Transverse colon (tissue), 4 donors: ENCODE measurements around the gene ARHGEF11. TPM values are rescaled to one million over a fixed set of nuclear protein-coding genes. Genes with fewer than 3 reads are reported as not detected.

Experiments
- DNase-seq: peaks from one replicate; pipeline ENCODE4 v3.0.0-alpha.2; 2019
- H3K27ac ChIP-seq, 4 donors: fragments of 200-600 bp; sonication (generic); 2 replicates each; pipeline ENCODE4 v1.5.1; 2016 to 2018; ENCODE audit warnings: inconsistent platforms in 4 of 4
- H3K27me3 ChIP-seq: fragments of 200-600 bp; sonication (generic); 2 replicates; pipeline ENCODE4 v1.5.1; 2017; ENCODE audit warnings: inconsistent platforms
- H3K36me3 ChIP-seq, 4 donors: fragments of 200-600 bp; sonication (generic); 2 replicates each; pipeline ENCODE4 v1.5.1; 2017 to 2019; ENCODE audit warnings: inconsistent platforms in 4 of 4
- H3K4me1 ChIP-seq, 4 donors: fragments of 200-600 bp; sonication (generic); 2 replicates each; pipeline ENCODE4 v1.5.1; 2017 to 2020; ENCODE audit warnings: inconsistent platforms in 4 of 4
- H3K4me3 ChIP-seq, 4 donors: fragments of 200-600 bp; sonication (generic); 1 replicate in 1 of 4; 2 replicates in 3 of 4; pipeline versions ENCODE4 v1.5.1 to v1.6.1; 2017 to 2019; ENCODE audit warnings: inconsistent platforms in 4 of 4
- H3K9me3 ChIP-seq, 2 donors: fragments of 200-600 bp; sonication (generic); 2 replicates each; pipeline ENCODE4 v1.5.1; 2017 to 2019; ENCODE audit warnings: inconsistent platforms in 2 of 2
- EP300 ChIP-seq: sonication (generic); formaldehyde crosslinking; IDR thresholded peaks from one replicate; pipeline ENCODE4 v1.6.1; 2017; ENCODE audit warnings: antibody characterized with exemption, low read depth
- POLR2A ChIP-seq: fragments of 450-650 bp; IDR thresholded peaks from one replicate; pipeline ENCODE4 v1.6.1; 2016; ENCODE audit warnings: antibody characterized with exemption, mild to moderate bottlenecking, moderate library complexity
- POLR2AphosphoS5 ChIP-seq, 3 donors: sonication (generic); formaldehyde crosslinking; IDR thresholded peaks; one replicate each; pipeline ENCODE4 v1.6.1; 2016; ENCODE audit warnings: antibody characterized with exemption in 3 of 3
- WGBS, 2 donors: methylation state at CpG; one replicate each; pipeline ENCODE4 v1.1.5; 2018; ENCODE audit warnings: low coverage in 1 of 2; 5-methylcytosine and 5-hydroxymethylcytosine counted together
- in situ Hi-C, 4 donors: fragments of 200-750 bp; cut with MboI; loops; one replicate each; pipeline versions ENCODE4 v1.15.0 to v1.15.1; 2017; ENCODE audit warnings: low sequenced_read_pairs in 3 of 4, low pct_ligation_motif_present in 1 of 4, low pct_unique_long_range_greater_than_20kb in 1 of 4
- intact Hi-C: fragments of 100-400 bp; cut with DNase I; formaldehyde crosslinking; loops from one replicate; pipeline ENCODE4 v1.15.1; 2023; ENCODE audit warnings: low total_unique reads
- total RNA-seq, 4 donors: library from RNA; depleted of rRNA; stranded (reverse); fragments of >200 nt; gene quantifications; one replicate each; pipeline ENCODE4 v1.1.0, GENCODE V29; 2016
- TF ChIP-seq, protein P1 (sequence below), 5 experiments: fragments of 200-600 bp in 3 of 5; fragments of 450-650 bp in 2 of 5; sonication (generic) in 3 of 5; IDR thresholded peaks; 1 replicate in 2 of 5; 2 replicates in 3 of 5; pipeline ENCODE4 v1.5.1; 2016 to 2017; ENCODE audit warnings: antibody characterized with exemption in 5 of 5, inconsistent platforms in 3 of 5, mild to moderate bottlenecking in 2 of 5, moderate library complexity in 1 of 5

Gene ARHGEF11
- total RNA-seq, 4 donors from 2014 or later: 52.6 to 82.8 (median 62.1) TPM

DNA sequence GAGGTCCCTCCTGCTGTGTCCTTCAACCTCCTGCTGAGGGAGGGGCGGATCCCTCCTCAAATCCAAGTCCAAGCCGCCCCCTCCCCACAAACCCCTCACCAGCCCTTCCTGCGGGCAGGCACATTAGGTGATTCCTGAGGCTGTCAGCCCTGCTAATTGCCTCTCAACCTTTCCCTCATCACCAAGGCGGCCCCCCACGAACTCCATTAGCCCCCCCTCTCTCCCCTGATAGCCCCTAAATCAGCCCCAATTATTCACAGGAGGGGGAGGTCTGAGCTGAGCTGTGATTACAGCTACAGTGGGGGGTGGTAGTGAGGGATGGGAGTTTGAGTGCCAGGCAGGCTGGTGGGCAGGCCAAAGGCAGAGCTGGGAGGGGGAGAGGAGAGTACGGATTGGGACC is 157.8 kb downstream of the ARHGEF11 start:
- Histone ChIP-seq H3K27ac (no peak overlapping the region), H3K4me3 (no peak overlapping the region), H3K36me3 (no peaks in the 10 kb centered on the region), H3K4me1 (peaks cover 2 to 8% (median 7%) of the 10 kb centered on the region in 4 donors), H3K9me3 (no peaks in the 10 kb centered on the region), H3K27me3 (peaks cover 40% of the 10 kb centered on the region)
- 29% methylated on average over 6 of the region's 6 CpGs; no CpG with 5 or more reads in 1 of the 2 donors for WGBS, 2 donors
- no peak for DNase-seq
- in situ Hi-C loops: no loop called here
- TF ChIP-seq, protein P1, sequence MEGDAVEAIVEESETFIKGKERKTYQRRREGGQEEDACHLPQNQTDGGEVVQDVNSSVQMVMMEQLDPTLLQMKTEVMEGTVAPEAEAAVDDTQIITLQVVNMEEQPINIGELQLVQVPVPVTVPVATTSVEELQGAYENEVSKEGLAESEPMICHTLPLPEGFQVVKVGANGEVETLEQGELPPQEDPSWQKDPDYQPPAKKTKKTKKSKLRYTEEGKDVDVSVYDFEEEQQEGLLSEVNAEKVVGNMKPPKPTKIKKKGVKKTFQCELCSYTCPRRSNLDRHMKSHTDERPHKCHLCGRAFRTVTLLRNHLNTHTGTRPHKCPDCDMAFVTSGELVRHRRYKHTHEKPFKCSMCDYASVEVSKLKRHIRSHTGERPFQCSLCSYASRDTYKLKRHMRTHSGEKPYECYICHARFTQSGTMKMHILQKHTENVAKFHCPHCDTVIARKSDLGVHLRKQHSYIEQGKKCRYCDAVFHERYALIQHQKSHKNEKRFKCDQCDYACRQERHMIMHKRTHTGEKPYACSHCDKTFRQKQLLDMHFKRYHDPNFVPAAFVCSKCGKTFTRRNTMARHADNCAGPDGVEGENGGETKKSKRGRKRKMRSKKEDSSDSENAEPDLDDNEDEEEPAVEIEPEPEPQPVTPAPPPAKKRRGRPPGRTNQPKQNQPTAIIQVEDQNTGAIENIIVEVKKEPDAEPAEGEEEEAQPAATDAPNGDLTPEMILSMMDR (IDR thresholded peaks at IDR 0.05): no peak
- TF ChIP-seq POLR2A (no peak), POLR2AphosphoS5 (IDR thresholded peaks at IDR 0.05) (no peak), EP300 (no peak)
- intact Hi-C loops: no loop called here

- no peak for DNase-seq
- WGBS, 2 donors: 27 to 86% methylated on average over 1 to 3 of the region's 3 CpGs
- no peaks in the 10 kb centered on the region for H3K9me3 ChIP-seq
- TF ChIP-seq, protein P1 (IDR thresholded peaks at IDR 0.05): no peak
- H3K36me3 ChIP-seq: no peaks in the 10 kb centered on the region
- H3K4me3 ChIP-seq: no peak overlapping the region
- H3K27me3 ChIP-seq: peaks cover 37% of the 10 kb centered on the region
- intact Hi-C loops: no loop called here
- peaks cover 0 to 4% (median 3%) of the 10 kb centered on the region in 4 donors for H3K4me1 ChIP-seq
- in situ Hi-C loops: no loop called here
- no peak overlapping the region for H3K27ac ChIP-seq
Observed at GRCh38 chr1:156887317-156887716, 158.2 kb downstream of the ARHGEF11 start.

DNA sequence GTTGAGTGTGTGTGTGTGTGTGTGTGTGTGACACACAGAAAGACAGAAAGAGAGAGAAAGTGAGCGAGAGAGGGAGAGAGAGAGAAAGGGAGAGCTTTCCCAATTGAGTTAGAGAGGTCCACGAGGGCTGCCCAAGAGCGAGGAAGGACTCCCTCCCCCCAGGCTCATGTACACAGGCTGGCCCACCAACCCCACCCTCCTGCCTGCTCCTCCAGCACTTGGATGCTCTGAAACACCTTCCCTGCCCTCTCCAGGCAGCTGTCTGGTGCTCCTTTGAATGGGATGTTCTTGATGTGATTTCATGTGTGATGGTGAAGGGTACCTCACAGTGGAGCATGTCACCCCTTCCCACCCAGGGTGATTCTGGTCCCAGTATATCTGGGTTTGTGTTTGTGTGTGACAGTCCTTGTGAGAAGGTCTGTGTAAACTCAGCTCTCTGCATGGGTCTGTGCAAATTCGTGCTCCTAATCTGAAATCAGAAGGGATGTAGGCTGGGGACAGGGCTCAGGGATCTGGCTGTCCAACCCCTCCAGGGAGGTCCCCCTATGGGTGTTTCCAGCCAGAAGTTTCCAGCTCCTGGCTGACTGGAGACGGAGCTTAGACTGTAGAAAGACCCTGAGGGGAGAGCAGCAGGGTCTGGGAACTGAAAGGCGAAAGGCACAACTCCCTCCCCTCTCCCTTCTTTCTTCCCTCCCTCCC is 158.8 kb downstream of the ARHGEF11 start:
- no peaks in the 10 kb centered on the region for H3K4me1 ChIP-seq
- no peak overlapping the region for H3K27ac ChIP-seq
- in situ Hi-C loops: no loop called here
- no peak for DNase-seq
- H3K4me3 ChIP-seq: no peak overlapping the region
- H3K9me3 ChIP-seq: no peaks in the 10 kb centered on the region
- H3K27me3 ChIP-seq: peaks cover 37% of the 10 kb centered on the region
- TF ChIP-seq POLR2AphosphoS5 (IDR thresholded peaks at IDR 0.05) (no peak), POLR2A (no peak), EP300 (no peak)
- TF ChIP-seq, protein P1 (IDR thresholded peaks at IDR 0.05): no peak
- 17 to 44% methylated on average over 1 to 6 of the region's 6 CpGs for WGBS, 2 donors
- no peaks in the 10 kb centered on the region for H3K36me3 ChIP-seq
- intact Hi-C loops: no loop called here

- Histone ChIP-seq H3K4me1 (no peaks in the 10 kb centered on the region), H3K9me3 (no peaks in the 10 kb centered on the region), H3K27ac (no peak overlapping the region), H3K36me3 (no peaks in the 10 kb centered on the region), H3K27me3 (peaks cover 38% of the 10 kb centered on the region), H3K4me3 (no peak overlapping the region)
- 57 to 60% methylated on average over 1 to 12 of the region's 13 CpGs for WGBS, 2 donors
- TF ChIP-seq, protein P1 (IDR thresholded peaks at IDR 0.05): no peak
- no peak for TF ChIP-seq POLR2AphosphoS5 (IDR thresholded peaks at IDR 0.05)
- TF ChIP-seq EP300: no peak
- TF ChIP-seq POLR2A: no peak
- in situ Hi-C loops (no loop called here), intact Hi-C loops (no loop called here)
- DNase-seq: no peak
Observed at GRCh38 chr1:156885880-156886355, 159.6 kb downstream of the ARHGEF11 start.
